Measurements from ENCODE around the gene KLHDC9.

The KLHDC9 gene

DNA sequence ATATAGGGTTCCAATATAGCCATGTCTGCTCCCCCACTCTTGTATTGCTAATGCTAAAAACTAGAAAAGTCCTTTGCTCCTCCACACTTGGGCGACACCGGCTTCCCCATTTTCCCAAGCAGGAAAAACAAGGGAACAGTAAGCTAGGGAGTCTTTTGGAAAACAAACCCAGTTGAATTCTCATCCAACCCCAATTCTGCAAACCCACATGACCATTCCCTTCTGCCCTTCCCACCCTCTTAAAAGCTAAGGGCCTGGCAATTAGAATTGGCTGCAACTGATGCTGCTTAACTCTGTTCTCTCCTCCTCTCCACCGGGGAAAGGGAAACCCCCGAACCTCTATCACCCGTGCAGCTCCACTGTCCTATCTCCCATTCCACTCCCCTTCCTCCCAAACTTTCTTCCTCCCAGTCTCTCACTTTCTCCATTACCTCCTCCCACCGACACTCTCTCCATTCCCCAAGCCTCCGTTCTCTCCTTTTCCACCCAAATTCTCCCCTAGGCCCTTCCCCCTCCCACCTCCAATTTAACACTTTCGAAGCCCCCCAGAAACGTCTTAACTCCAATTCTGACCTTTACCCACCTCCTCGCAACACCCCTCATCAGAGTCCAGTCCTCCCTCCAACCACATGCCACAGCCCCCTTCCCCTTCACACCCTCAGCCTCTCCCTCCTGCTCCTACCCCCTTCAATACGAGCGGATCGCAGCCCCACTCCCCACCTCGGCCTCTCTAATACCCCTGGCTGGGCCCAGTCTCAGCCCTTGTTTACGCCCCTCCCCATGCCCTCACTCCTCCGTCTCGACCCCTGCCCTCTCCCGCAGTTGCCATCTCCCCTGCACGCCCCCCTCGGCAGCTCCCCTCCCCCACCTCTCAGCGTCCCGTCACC lies 33.6 kb downstream of the KLHDC9 start:
- TF ChIP-seq, protein P1, sequence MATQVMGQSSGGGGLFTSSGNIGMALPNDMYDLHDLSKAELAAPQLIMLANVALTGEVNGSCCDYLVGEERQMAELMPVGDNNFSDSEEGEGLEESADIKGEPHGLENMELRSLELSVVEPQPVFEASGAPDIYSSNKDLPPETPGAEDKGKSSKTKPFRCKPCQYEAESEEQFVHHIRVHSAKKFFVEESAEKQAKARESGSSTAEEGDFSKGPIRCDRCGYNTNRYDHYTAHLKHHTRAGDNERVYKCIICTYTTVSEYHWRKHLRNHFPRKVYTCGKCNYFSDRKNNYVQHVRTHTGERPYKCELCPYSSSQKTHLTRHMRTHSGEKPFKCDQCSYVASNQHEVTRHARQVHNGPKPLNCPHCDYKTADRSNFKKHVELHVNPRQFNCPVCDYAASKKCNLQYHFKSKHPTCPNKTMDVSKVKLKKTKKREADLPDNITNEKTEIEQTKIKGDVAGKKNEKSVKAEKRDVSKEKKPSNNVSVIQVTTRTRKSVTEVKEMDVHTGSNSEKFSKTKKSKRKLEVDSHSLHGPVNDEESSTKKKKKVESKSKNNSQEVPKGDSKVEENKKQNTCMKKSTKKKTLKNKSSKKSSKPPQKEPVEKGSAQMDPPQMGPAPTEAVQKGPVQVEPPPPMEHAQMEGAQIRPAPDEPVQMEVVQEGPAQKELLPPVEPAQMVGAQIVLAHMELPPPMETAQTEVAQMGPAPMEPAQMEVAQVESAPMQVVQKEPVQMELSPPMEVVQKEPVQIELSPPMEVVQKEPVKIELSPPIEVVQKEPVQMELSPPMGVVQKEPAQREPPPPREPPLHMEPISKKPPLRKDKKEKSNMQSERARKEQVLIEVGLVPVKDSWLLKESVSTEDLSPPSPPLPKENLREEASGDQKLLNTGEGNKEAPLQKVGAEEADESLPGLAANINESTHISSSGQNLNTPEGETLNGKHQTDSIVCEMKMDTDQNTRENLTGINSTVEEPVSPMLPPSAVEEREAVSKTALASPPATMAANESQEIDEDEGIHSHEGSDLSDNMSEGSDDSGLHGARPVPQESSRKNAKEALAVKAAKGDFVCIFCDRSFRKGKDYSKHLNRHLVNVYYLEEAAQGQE (IDR thresholded peaks at IDR 0.05; ENCODE audit: insufficient read depth in 1 of 2, low read depth in 2 of 2, low read length in 2 of 2): no peak
- TF ChIP-seq POLR2AphosphoS5 (IDR thresholded peaks at IDR 0.05; ENCODE audit: low read depth, low read length) (no peak), TAF1 (IDR thresholded peaks at IDR 0.05; ENCODE audit: borderline replicate concordance, insufficient read depth, low read length) (no peak), FOXP2 (optimal IDR thresholded peaks at IDR 0.05; ENCODE audit: borderline replicate concordance, extremely low read depth, extremely low read length, insufficient read depth) (no peak), SIN3A (IDR thresholded peaks at IDR 0.05; ENCODE audit: borderline replicate concordance, insufficient read depth, low read length) (no peak)

GRCh38 chr1:161132410-161133219 lies 34.5 kb downstream of the KLHDC9 start, which contains the start of gene DEDD:
DEDD (minus strand) TSS chr1:161132667; CDS start chr1:161124462, 8,205 bp downstream.
- TF ChIP-seq, protein P1 (IDR thresholded peaks at IDR 0.05; ENCODE audit: insufficient read depth in 1 of 2, low read depth in 2 of 2, low read length in 2 of 2): peak in 1 of 2 experiments; percentile 26; a peak in 1 of 4 replicates
- TF ChIP-seq FOXP2 (optimal IDR thresholded peaks at IDR 0.05; ENCODE audit: borderline replicate concordance, extremely low read depth, extremely low read length, insufficient read depth) (peak; percentile 75), SIN3A (IDR thresholded peaks at IDR 0.05; ENCODE audit: borderline replicate concordance, insufficient read depth, low read length) (no peak), TAF1 (IDR thresholded peaks at IDR 0.05; ENCODE audit: borderline replicate concordance, insufficient read depth, low read length) (no peak), POLR2AphosphoS5 (IDR thresholded peaks at IDR 0.05; ENCODE audit: low read depth, low read length) (no peak; the same call in 1 of the 2 replicates)

GRCh38 chr1:161133220-161133740 lies 35.1 kb downstream of the KLHDC9 start:
- TF ChIP-seq SIN3A (IDR thresholded peaks at IDR 0.05; ENCODE audit: borderline replicate concordance, insufficient read depth, low read length) (0 out of 2 replicates have a peak, but pooled peaks have one; percentile 59), FOXP2 (optimal IDR thresholded peaks at IDR 0.05; ENCODE audit: borderline replicate concordance, extremely low read depth, extremely low read length, insufficient read depth) (no peak)
- TF ChIP-seq, protein P1 (IDR thresholded peaks at IDR 0.05; ENCODE audit: insufficient read depth in 1 of 2, low read depth in 2 of 2, low read length in 2 of 2): no peak; a peak in 1 of 4 replicates

DNA sequence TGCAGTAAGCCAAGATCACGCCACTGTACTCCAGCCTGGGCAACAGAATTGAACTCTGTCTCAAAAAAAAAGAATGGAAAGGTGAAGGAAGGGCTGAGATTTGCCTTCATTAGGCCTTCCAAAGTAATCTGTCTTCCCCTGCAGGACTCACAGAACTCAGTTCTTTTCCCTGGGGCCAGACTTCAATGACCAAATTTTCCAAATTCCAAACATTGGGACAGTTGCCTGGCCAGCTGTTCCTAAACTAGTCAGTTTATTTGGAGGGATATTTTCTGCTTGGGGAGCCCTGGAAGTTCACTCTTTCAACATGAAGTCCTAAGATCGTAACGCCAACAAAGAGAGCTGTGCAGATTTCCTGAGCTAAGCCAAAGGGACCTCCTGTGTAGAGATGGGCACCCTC lies 39.7 kb downstream of the KLHDC9 start:
- TF ChIP-seq, protein P1 (IDR thresholded peaks at IDR 0.05; ENCODE audit: insufficient read depth in 1 of 2, low read depth in 2 of 2, low read length in 2 of 2): no peak
- TF ChIP-seq POLR2AphosphoS5 (IDR thresholded peaks at IDR 0.05; ENCODE audit: low read depth, low read length) (no peak), FOXP2 (optimal IDR thresholded peaks at IDR 0.05; ENCODE audit: borderline replicate concordance, extremely low read depth, extremely low read length, insufficient read depth) (no peak), SIN3A (IDR thresholded peaks at IDR 0.05; ENCODE audit: borderline replicate concordance, insufficient read depth, low read length) (no peak), TAF1 (IDR thresholded peaks at IDR 0.05; ENCODE audit: borderline replicate concordance, insufficient read depth, low read length) (no peak)

Data from PFSK-1 (cell line).